SKM-1 treated with dmso at 0.1 percent for 144 hours (cell line): ENCODE results near the gene CPA2.
"Not testable (repeated sequence)": the region's sequence is repeated elsewhere in the genome, so short reads cannot be mapped to it uniquely, and the experiment has no call there.

ENCODE experiments used
- DNase-seq: peaks from one replicate; lab custom pipeline; 2025; ENCODE audit not compliant: unreplicated experiment; lab: John Stamatoyannopoulos, UW

The CPA2 gene

GRCh38 chr7:130305433-130306042, 38.9 kb downstream of the CPA2 start:
- no peak for DNase-seq

GRCh38 chr7:130309986-130310385, 43.3 kb downstream of the CPA2 start:
- DNase-seq: no peak

GRCh38 chr7:130314305-130314704, 47.6 kb downstream of the CPA2 start:
- DNase-seq: no peak

GRCh38 chr7:130319541-130319940, 52.9 kb downstream of the CPA2 start:
- DNase-seq: no peak

GRCh38 chr7:130321542-130322229, 55.0 kb downstream of the CPA2 start:
- DNase-seq: not testable (repeated sequence)

- no peak for DNase-seq
These were observed 56.0 kb downstream of the CPA2 start for GRCh38 chr7:130322615-130323014.

- no peak for DNase-seq
These were observed 57.8 kb downstream of the CPA2 start for GRCh38 chr7:130324306-130324943.

GRCh38 chr7:130329681-130330080, 63.0 kb downstream of the CPA2 start:
- no peak for DNase-seq

- DNase-seq: no peak
These were observed 65.8 kb downstream of the CPA2 start for GRCh38 chr7:130332259-130333053.

- no peak for DNase-seq
These were observed 67.2 kb downstream of the CPA2 start for GRCh38 chr7:130333832-130334231.

GRCh38 chr7:130334274-130334673, 67.6 kb downstream of the CPA2 start:
- no peak for DNase-seq

GRCh38 chr7:130337410-130337971, 70.8 kb downstream of the CPA2 start:
- DNase-seq: no peak

GRCh38 chr7:130338233-130338632, 71.6 kb downstream of the CPA2 start:
- DNase-seq: no peak
